Ascending aorta (tissue), 2 donors: ENCODE results near the gene GRM1. TPM values are rescaled to one million over a fixed set of nuclear protein-coding genes. Genes with fewer than 3 reads are reported as not detected.

Experiments
- DNase-seq, 2 donors: peaks; one replicate each; pipeline ENCODE4 v3.0.0-alpha.2; 2019; ENCODE audit warnings: low spot score in 2 of 2
- H3K27ac ChIP-seq, 2 donors: fragments of 200-600 bp; sonication (generic); one replicate each; pipeline ENCODE4 v1.5.1; 2016 to 2017; ENCODE audit warnings: mild to moderate bottlenecking in 1 of 2
- H3K27me3 ChIP-seq: fragments of 200-600 bp; sonication (generic); one replicate; pipeline ENCODE4 v1.5.1; 2017
- H3K36me3 ChIP-seq, 2 donors: fragments of 200-600 bp; sonication (generic); one replicate each; pipeline ENCODE4 v1.5.1; 2016
- H3K4me1 ChIP-seq, 2 donors: fragments of 200-600 bp; sonication (generic); one replicate each; pipeline ENCODE4 v1.5.1; 2016 to 2017; ENCODE audit warnings: mild to moderate bottlenecking in 1 of 2
- H3K4me3 ChIP-seq, 2 donors: fragments of 200-600 bp; sonication (generic); one replicate each; pipeline ENCODE4 v1.5.1; 2016 to 2017; ENCODE audit warnings: mild to moderate bottlenecking in 1 of 2
- H3K9me3 ChIP-seq, 2 donors: fragments of 200-600 bp; sonication (generic); one replicate each; pipeline ENCODE4 v1.5.1; 2016
- CTCF ChIP-seq, 3 experiments: fragments of 200-600 bp in 2 of 3; fragments of 450-650 bp in 1 of 3; sonication (generic) in 2 of 3; IDR thresholded peaks; one replicate each; pipeline ENCODE4 v1.5.1; 2016 to 2019; ENCODE audit warnings: antibody characterized with exemption in 3 of 3, mild to moderate bottlenecking in 1 of 3, moderate library complexity in 1 of 3
- intact Hi-C: fragments of 100-400 bp; cut with DNase I; formaldehyde crosslinking; loops from one replicate; pipeline ENCODE4 v1.15.1; 2023
- total RNA-seq: library from RNA; depleted of rRNA; stranded (reverse); fragments of >200 nt; gene quantifications from one replicate; pipeline ENCODE4 v1.1.0, GENCODE V29; 2016

GRM1 gene
- total RNA-seq, 1 donor from 2014 or later = not detected

- no peak overlapping the region for H3K27ac ChIP-seq
- no peaks in the 10 kb centered on the region for H3K9me3 ChIP-seq
- TF ChIP-seq CTCF (IDR thresholded peaks at IDR 0.05) = no peak
- no peaks in the 10 kb centered on the region for H3K27me3 ChIP-seq
- no peaks in the 10 kb centered on the region for H3K4me1 ChIP-seq
- no peak for DNase-seq
- intact Hi-C loops = no loop called here
- no peak overlapping the region for H3K4me3 ChIP-seq
- H3K36me3 ChIP-seq = no peaks in the 10 kb centered on the region
Observed at GRCh38 chr6:146209942-146210341, 181.1 kb downstream of the GRM1 start.

- no peaks in the 10 kb centered on the region for H3K4me1 ChIP-seq
- H3K36me3 ChIP-seq = no peaks in the 10 kb centered on the region
- no peaks in the 10 kb centered on the region for H3K9me3 ChIP-seq
- DNase-seq = no peak
- intact Hi-C loops = no loop called here
- no peak overlapping the region for H3K4me3 ChIP-seq
- no peak for TF ChIP-seq CTCF (IDR thresholded peaks at IDR 0.05)
- H3K27ac ChIP-seq = no peak overlapping the region
- H3K27me3 ChIP-seq = no peaks in the 10 kb centered on the region
Observed at GRCh38 chr6:146210406-146211083, 181.7 kb downstream of the GRM1 start.

- no peak for TF ChIP-seq CTCF (IDR thresholded peaks at IDR 0.05)
- no peak overlapping the region for H3K27ac ChIP-seq
- DNase-seq = no peak
- H3K27me3 ChIP-seq = no peaks in the 10 kb centered on the region
- H3K4me1 ChIP-seq = no peaks in the 10 kb centered on the region
- intact Hi-C loops = no loop called here
- no peaks in the 10 kb centered on the region for H3K36me3 ChIP-seq
- no peak overlapping the region for H3K4me3 ChIP-seq
- H3K9me3 ChIP-seq = no peaks in the 10 kb centered on the region
Observed at GRCh38 chr6:146211646-146212045, 182.8 kb downstream of the GRM1 start.

- Histone ChIP-seq H3K27me3 (no peaks in the 10 kb centered on the region), H3K4me3 (no peak overlapping the region), H3K27ac (no peak overlapping the region), H3K36me3 (no peaks in the 10 kb centered on the region), H3K9me3 (no peaks in the 10 kb centered on the region), H3K4me1 (no peaks in the 10 kb centered on the region)
- no peak for TF ChIP-seq CTCF (IDR thresholded peaks at IDR 0.05)
- intact Hi-C loops = no loop called here
- DNase-seq = no peak
Observed at GRCh38 chr6:146212781-146213180, 183.9 kb downstream of the GRM1 start.

- no peak for TF ChIP-seq CTCF (IDR thresholded peaks at IDR 0.05)
- intact Hi-C loops = no loop called here
Observed at GRCh38 chr6:146219101-146219500, 190.2 kb downstream of the GRM1 start.

GRCh38 chr6:146224449-146224848, 195.6 kb downstream of the GRM1 start:
- no peaks in the 10 kb centered on the region for H3K27me3 ChIP-seq
- H3K4me3 ChIP-seq = no peak overlapping the region
- intact Hi-C loops = no loop called here
- no peaks in the 10 kb centered on the region for H3K4me1 ChIP-seq
- no peaks in the 10 kb centered on the region for H3K36me3 ChIP-seq
- TF ChIP-seq CTCF (IDR thresholded peaks at IDR 0.05) = no peak
- no peak overlapping the region for H3K27ac ChIP-seq
- no peaks in the 10 kb centered on the region for H3K9me3 ChIP-seq
- no peak for DNase-seq

More at GRCh38 chr6:146219101-146219500, 190.2 kb downstream of the GRM1 start:
- Histone ChIP-seq H3K27ac (no peak overlapping the region), H3K4me1 (no peaks in the 10 kb centered on the region), H3K36me3 (no peaks in the 10 kb centered on the region), H3K9me3 (no peaks in the 10 kb centered on the region), H3K4me3 (no peak overlapping the region), H3K27me3 (no peaks in the 10 kb centered on the region)
- no peak for DNase-seq
